T-helper 22 cell (primary cell): Measurements from ENCODE around the gene FGGY.
"Not testable (repeated sequence)": the region's sequence is repeated elsewhere in the genome, so short reads cannot be mapped to it uniquely, and the experiment has no call there.

Source experiments
- DNase-seq: peaks from one replicate; pipeline ENCODE4 v3.0.0-alpha.2; 2020; ENCODE audit warnings: low read depth

The FGGY gene

GRCh38 chr1:59296358-59297256 lies at the start of gene FGGY:
Gene FGGY, plus strand, starts transcription at chr1:59297094. Its CDS starts 24,456 bp downstream, at chr1:59321550.
- DNase-seq, result peak; percentile 57

- DNase-seq, result no peak
Observed at GRCh38 chr1:59248758-59249157, 48.1 kb upstream of the FGGY start.

GRCh38 chr1:59249396-59250137 lies 47.3 kb upstream of the FGGY start:
- DNase-seq, result no peak

GRCh38 chr1:59251061-59251460 lies 45.8 kb upstream of the FGGY start:
- not testable (repeated sequence) for DNase-seq

- not testable (repeated sequence) for DNase-seq
Observed at GRCh38 chr1:59256429-59256828, 40.5 kb upstream of the FGGY start.

GRCh38 chr1:59258412-59259032 lies 38.4 kb upstream of the FGGY start:
- DNase-seq, result no peak

- no peak for DNase-seq
Observed at GRCh38 chr1:59261537-59261936, 35.4 kb upstream of the FGGY start.

GRCh38 chr1:59262631-59263030 lies 34.3 kb upstream of the FGGY start:
- no peak for DNase-seq

- DNase-seq, result no peak
Observed at GRCh38 chr1:59263111-59263510, 33.8 kb upstream of the FGGY start.

- DNase-seq, result no peak
Observed at GRCh38 chr1:59265622-59266021, 31.3 kb upstream of the FGGY start.

GRCh38 chr1:59266180-59266926 lies 30.5 kb upstream of the FGGY start:
- DNase-seq, result no peak

- no peak for DNase-seq
Observed at GRCh38 chr1:59266927-59267293, 30.0 kb upstream of the FGGY start.

GRCh38 chr1:59268406-59268805 lies 28.5 kb upstream of the FGGY start:
- no peak for DNase-seq

GRCh38 chr1:59271561-59272260 lies 25.2 kb upstream of the FGGY start:
- DNase-seq, result no peak

GRCh38 chr1:59272507-59272906 lies 24.4 kb upstream of the FGGY start:
- DNase-seq, result no peak

- DNase-seq, result no peak
Observed at GRCh38 chr1:59276439-59276851, 20.4 kb upstream of the FGGY start.

GRCh38 chr1:59278780-59279354 lies 18.0 kb upstream of the FGGY start:
- no peak for DNase-seq

- DNase-seq, result no peak
Observed at GRCh38 chr1:59279645-59280044, 17.2 kb upstream of the FGGY start.

- no peak for DNase-seq
Observed at GRCh38 chr1:59282951-59283350, 13.9 kb upstream of the FGGY start.

GRCh38 chr1:59285691-59286090 lies 11.2 kb upstream of the FGGY start:
- no peak for DNase-seq

- DNase-seq, result no peak
Observed at GRCh38 chr1:59288046-59288445, 8.8 kb upstream of the FGGY start.
